AG09309 (cell line): ENCODE data around the gene DIS3L2.

Source experiments
- DNase-seq: peaks from one replicate; pipeline ENCODE4 v3.0.0-alpha.2; 2010; ENCODE audit warnings: low read depth
- H3K4me3 ChIP-seq: 2 replicates; pipeline ENCODE4 v1.5.1; 2011; ENCODE audit warnings: mild to moderate bottlenecking, low read depth, low read length, moderate library complexity; ENCODE audit not compliant: control insufficient read depth
- CTCF ChIP-seq: IDR thresholded peaks from 2 replicates; pipeline ENCODE4 v1.5.1; 2011; ENCODE audit warnings: mild to moderate bottlenecking, low read depth, low read length, inconsistent platforms; ENCODE audit not compliant: insufficient read depth, control insufficient read depth; ENCODE audit errors: missing control alignments

Gene DIS3L2

GRCh38 chr2:232242316-232242715 is 280.8 kb downstream of the DIS3L2 start:
- TF ChIP-seq CTCF, result no peak
- DNase-seq, result no peak
- H3K4me3 ChIP-seq, result no peak overlapping the region

GRCh38 chr2:232245111-232245510 is 283.6 kb downstream of the DIS3L2 start:
- DNase-seq, result no peak
- H3K4me3 ChIP-seq, result no peak overlapping the region
- no peak for TF ChIP-seq CTCF

GRCh38 chr2:232246245-232246644 is 284.7 kb downstream of the DIS3L2 start:
- no peak overlapping the region for H3K4me3 ChIP-seq
- TF ChIP-seq CTCF, result no peak
- no peak for DNase-seq

- TF ChIP-seq CTCF, result no peak
Measured at GRCh38 chr2:232249096-232249495, 287.6 kb downstream of the DIS3L2 start.

GRCh38 chr2:232250246-232251175 is 289.0 kb downstream of the DIS3L2 start:
- no peak overlapping the region for H3K4me3 ChIP-seq
- DNase-seq, result no peak
- no peak for TF ChIP-seq CTCF

More at GRCh38 chr2:232249096-232249495, 287.6 kb downstream of the DIS3L2 start:
- no peak overlapping the region for H3K4me3 ChIP-seq
- DNase-seq, result no peak

GRCh38 chr2:232255033-232255432 is 293.5 kb downstream of the DIS3L2 start:
- no peak overlapping the region for H3K4me3 ChIP-seq
- DNase-seq, result no peak
- TF ChIP-seq CTCF, result no peak
